Right lobe of liver (tissue), 4 donors: ENCODE data around the gene HCK.
"Not testable (repeated sequence)": the region's sequence is repeated elsewhere in the genome, so short reads cannot be mapped to it uniquely, and the experiment has no call there.

Source experiments
- CTCF ChIP-seq, 4 donors: fragments of 200-600 bp in 3 of 4; fragments of 450-650 bp in 1 of 4; IDR thresholded peaks; one replicate each; pipeline versions ENCODE4 v1.5.1 to v1.8.0; 2016 to 2022; ENCODE audit warnings: antibody characterized with exemption in 4 of 4, mild to moderate bottlenecking in 2 of 4
- POLR2A ChIP-seq: fragments of 450-650 bp; IDR thresholded peaks from one replicate; pipeline ENCODE4 v1.6.1; 2017; ENCODE audit warnings: antibody characterized with exemption, mild to moderate bottlenecking
- donor health status: DM: no; HTN: no; CAD: no.
- donor health status: DM: no; HTN: no; CAD: no.
- donor health status: DM: no; HTN: yes; CAD: no.

- not testable (repeated sequence) for TF ChIP-seq CTCF (IDR thresholded peaks at IDR 0.05); POLR2A
Observed at GRCh38 chr20:32118427-32118826, 66.4 kb downstream of the HCK start.
